GM10847 (cell line): ENCODE data around the gene NAT8L.

ENCODE experiments used
- POLR2A ChIP-seq: IDR thresholded peaks from 2 replicates; pipeline ENCODE4 v1.6.1; 2011; ENCODE audit not compliant: insufficient read length; ENCODE audit errors: extremely low read depth

The NAT8L gene

DNA sequence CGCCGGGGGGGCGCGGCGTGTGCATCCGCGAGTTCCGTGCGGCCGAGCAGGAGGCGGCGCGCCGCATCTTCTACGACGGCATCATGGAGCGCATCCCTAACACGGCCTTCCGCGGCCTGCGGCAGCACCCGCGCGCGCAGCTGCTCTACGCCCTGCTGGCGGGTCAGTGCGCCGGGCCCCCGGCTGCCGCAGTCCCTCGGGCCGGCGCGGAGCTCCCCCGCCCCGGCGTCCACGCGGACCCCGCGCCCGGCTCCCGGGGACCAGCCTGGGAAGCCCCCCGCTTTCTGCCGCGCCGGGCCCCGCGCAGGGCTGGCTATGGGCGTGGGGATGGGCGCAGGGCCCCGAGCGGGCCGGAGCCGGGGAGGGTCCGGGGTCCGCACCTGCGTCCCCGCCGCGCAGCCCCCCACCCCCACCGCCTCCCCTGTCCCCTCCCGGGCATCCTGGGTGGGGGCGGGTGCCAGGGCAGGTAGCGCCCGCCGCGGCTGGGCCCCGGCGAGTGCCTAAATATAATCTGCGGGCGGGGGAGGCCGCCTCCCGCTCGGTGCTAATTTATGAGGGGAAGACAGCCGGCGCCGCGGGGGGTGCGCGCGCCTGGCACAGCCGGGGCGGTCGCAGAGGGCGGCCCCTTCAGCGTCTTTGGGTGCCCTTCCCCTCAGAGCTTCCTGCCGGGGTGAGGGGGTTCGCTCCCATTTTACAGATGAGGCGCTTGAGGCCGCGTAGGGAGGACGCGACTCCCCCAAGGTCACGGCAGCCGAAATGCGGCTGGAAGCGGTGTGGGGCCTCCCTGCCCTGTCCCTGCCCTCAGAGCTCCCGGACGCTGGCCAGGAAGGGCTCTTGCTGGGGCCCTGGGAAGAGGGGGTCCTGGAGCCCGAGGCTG, 837 bp downstream of the NAT8L start:
- TF ChIP-seq POLR2A, result no peak

DNA sequence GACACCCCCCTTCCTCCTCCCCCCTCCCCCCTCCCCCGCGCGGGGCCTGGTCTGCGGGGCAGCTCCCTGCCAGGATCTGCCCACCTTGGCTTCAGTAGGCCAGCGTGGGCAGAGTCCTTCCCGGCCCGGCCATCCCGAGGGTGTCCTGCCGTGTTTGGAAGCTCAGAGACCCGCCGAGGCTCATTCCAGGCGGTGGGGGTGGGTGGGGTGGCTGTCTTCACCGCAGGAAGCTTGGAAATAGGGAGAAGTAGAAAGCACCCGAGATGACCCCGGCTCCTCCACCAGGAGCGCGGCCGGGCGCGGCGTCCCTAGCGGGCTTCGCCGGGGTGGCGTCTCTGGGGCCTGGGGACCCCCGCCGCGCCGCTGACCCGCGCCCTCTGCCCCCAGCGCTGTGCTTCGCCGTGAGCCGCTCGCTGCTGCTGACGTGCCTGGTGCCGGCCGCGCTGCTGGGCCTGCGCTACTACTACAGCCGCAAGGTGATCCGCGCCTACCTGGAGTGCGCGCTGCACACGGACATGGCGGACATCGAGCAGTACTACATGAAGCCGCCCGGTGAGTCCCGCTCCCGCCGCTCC, 1.6 kb downstream of the NAT8L start:
- no peak for TF ChIP-seq POLR2A

DNA sequence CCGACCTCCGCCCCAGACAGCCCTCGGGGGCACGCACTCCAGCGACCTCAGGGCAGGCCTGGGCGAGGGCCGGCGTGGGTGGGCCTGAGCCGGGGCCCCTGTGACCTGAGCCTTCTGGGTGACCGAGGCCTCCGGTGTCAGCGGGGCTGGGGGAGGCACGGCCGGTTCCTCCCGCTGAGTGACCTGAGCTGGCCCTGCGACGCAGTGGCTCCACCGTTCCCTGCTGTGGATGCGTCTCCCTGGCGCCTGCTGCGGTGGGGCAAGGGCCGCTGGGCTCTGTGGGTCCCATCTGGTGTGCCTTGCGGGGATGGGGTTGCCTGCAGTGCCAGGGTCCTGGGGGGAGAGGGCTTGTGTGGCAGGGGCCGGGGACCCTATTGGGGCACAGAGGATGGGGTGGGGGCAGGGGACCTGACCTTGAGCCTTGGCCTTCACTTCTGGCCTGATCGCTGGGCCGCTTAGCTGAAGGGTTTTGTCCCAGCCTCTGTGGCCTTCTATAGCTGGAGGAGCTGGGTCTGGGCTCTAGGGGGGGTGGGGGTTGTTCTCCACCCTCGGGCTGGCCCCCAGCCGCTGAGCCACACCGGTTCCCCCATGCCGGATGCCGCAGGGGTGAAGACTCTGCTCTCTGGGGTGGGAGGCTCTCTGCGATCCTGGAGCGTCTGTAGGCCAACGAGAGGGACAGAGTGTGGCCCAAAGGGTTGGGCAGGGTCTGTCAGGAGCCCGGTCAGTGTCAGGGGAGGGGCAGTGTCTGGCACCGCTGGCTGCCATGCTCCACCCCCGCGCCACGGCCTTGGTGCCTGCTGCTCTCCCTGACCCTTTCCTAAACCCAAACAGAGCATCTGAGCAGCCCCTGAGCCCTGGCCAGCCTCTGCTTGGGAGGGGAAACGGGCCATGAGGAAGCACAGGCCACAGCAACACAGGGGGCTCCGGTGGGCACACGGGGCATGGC, 2.3 kb downstream of the NAT8L start:
- TF ChIP-seq POLR2A, result no peak

DNA sequence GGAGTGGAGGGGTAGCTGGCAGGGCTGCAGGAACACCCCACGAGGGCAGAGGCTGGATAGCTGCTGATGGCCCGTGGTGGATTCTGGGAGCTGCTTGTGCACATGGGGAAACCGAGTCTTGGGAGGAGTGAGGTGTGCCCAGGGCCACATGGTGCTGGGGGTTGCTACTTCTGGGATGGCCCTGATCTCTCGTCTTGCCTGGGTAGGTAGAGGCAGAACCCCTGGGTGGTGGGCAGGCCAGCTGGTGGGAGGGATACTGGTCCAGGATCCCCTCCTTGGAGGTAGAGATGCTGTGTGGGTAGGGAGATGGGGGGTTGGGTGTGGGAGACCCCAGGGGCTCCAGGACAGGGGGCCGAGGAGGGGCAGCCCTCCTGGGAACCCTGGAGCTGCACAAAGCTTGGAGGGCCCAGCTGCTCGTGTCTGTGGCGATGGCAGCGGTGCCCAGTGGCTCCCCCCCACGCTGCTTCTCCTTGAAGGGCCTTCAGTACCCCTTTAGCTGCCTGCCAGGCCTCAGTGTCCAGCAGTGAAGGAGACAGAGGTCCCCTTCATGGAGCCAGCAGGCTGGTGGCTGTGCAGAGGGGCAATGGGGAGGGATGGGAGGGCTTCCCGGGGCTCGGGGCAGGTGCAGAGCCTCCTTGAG, 3.2 kb downstream of the NAT8L start:
- no peak for TF ChIP-seq POLR2A

DNA sequence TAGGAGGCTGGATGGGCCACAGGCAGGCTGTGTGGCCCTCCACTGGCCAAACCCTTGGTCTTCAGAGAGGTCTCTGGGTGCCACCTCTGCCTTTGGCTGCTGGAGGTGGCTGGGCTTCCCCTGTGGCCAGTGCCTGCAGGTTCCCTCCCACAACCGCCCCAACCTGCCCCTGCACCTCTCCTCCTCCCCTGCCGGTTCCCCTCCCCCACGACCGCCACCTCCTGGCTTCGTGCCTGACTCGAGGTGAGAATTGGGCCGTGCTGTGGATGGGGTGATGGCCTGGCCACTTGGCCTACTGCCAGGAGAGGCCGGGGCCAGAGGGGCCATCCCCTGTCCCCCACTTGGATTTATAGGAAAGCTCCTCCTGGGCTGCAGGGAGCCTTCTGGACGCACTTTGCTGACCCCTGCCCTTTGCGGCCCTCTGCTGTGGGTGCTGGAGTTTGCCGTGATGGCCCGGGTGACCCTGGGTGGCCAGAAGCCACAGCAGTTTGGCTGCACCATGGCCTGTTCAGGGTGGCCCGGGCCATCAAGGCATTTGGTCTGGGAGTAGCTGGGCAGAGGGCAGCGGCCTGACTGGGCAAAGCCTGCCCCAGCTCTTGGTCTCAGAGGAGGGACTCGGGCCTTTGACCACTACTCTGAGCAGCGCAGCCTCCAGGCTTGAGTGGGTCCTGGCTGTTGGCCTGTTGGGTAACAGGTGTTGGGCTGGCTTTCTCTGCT, 3.8 kb downstream of the NAT8L start:
- TF ChIP-seq POLR2A, result no peak

DNA sequence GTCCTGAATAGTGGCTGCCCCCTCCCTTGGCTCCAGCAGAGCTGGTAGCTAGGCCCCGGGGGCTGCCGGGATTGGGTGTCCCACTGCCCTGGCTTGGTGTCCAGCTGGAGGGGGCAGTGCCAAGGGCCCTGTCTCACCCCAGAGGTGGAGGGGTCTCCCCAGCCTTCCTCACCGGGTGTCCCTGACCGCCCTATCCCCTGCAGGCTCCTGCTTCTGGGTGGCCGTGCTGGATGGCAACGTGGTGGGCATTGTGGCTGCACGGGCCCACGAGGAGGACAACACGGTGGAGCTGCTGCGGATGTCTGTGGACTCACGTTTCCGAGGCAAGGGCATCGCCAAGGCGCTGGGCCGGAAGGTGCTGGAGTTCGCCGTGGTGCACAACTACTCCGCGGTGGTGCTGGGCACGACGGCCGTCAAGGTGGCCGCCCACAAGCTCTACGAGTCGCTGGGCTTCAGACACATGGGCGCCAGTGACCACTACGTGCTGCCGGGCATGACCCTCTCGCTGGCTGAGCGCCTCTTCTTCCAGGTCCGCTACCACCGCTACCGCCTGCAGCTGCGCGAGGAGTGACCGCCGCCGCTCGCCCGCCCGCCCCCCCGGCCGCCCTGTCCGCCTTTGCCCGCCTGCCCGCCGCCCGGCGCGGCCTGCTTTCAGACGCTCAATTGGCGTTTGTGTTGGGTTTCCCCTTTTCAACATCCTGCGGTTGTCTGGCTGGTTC, 4.6 kb downstream of the NAT8L start:
- TF ChIP-seq POLR2A, result no peak

GRCh38 chr4:2064276-2064991, 5.3 kb downstream of the NAT8L start:
- TF ChIP-seq POLR2A, result no peak

DNA sequence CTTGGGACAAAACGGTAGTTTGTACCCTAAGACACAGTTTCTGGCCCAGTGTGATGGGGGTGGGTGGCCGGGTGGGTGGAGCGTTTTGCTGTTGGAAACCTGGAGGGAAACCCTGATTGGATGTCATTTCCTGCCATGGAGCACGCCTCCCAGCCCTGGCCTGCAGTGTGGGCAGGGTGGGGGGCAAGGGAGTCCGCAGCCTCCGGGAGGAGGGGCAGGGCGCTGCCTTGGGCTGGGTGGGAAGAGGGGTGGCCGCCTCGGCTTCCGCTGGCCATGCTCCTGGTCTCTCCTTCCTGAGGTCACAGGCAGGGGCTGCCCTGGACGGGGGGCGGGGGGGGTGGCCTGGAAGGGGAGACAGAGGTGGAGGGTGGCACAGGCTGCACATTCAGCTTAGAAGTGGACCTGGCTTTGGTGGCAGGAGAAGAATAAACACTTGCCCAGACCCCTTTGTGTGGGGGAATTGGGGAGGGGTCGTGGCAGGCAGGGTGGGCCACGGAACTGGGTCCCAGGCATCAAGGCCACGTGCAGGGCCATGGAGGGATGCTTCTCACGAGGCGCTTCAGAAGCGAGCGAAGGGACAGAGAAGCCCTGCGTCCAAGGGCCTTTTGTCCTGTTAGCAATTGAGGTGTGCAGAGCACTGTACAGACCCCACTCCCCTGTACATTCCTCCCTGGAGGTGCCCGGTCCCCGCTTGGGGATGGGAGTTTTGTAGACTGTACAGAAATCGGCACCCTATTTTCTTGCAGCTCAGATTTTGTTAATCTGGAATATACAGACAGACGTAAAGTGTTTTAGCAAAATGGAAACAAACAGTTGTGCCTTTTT, 6.2 kb downstream of the NAT8L start:
- no peak for TF ChIP-seq POLR2A

DNA sequence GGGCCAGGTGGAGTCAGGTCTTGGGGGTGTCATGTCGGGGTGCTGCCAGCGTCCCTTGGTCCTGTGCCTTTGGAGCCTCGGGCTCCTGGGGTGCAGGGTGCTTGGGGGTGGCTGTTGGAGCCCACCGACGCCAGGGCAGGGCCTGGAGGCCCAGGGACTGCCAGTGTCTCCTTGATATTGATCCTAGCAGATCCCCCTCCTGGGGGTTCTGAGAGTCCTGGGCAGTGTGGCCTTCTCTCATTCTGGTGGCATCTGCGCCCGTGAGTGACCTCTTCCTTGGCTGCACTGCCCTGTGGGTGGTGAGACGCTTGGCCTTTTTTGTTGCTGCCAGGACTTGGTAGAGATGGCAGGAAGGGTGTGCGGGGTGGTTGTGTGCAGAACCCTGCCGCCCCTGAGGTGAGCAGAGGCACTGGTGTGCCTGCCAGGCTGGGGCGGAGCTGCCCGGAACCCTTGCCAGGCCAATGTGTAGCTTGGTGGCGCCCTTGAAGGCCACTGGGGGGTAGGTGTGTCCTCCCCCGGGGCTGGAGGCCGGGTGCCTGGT, 7.0 kb downstream of the NAT8L start:
- TF ChIP-seq POLR2A, result no peak

- no peak for TF ChIP-seq POLR2A
Observed at GRCh38 chr4:2066571-2067445, 7.7 kb downstream of the NAT8L start.

- no peak for TF ChIP-seq POLR2A
Observed at GRCh38 chr4:2067446-2068197, 8.5 kb downstream of the NAT8L start.

DNA sequence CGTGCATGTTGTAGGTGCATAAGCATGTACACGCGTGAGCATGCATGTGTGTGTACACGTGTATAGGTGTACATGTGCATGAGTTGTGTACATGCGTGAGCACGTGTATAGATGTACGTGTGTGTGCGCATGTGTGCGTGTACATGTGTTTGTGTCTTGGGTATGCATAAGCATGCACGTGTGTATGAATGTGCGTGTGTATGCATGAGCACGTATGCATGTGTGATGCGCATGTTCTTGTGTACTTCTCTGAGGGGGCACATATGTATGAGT, 9.0 kb downstream of the NAT8L start:
- no peak for TF ChIP-seq POLR2A
